ENCODE data around the gene RPS6KA2.
A peak's percentile ranks its signal among the peaks of the same experiment; 100 is the strongest.
"Not testable (repeated sequence)": the region's sequence is repeated elsewhere in the genome, so short reads cannot be mapped to it uniquely, and the experiment has no call there.

The RPS6KA2 gene

DNA sequence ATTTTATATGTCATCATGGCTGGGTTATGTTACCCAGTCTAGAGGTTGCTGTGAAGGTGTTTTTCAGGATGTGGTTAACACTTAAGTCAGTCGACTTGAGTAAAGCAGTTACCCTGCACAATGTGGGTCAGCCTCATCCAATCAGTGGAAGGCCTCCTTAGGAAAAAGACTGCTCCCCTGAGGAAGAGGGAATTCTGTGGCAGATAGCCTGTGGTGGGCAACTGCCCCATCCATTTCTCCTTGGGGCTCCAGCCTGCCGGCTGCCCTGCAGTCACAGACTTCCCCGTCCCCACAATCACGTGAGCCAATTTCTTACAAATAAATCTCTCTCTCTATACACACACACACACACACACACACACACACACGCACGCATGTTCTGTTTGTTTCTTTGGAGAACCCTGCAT is 209.8 kb downstream of the RPS6KA2 start:
- no peak for DNase-seq (ENCODE audit: low read depth, low spot score)
- H3K27ac ChIP-seq = no peak overlapping the region

DNA sequence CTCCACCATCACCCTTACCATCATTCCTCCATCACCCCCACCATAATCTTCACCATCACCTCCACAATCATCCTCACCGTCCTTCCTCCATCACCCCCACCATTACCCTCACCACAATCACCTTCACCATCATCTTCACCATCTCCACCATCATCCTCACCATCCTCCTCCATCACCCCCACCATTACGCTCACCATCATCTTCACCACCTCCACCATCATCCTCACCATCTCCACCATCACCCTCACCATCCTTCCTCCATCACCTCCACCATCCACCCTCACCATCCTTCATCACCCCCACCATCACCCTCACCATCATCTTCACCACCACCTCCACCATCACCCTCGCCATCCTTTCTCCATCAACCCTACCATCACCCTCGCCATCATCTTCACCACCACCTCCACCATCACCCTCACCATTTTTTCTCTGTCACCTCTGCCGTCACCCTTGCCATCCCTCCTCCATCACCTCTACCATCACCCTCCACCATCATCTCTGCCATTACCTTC is 211.2 kb downstream of the RPS6KA2 start:
- no peak for DNase-seq (ENCODE audit: low read depth, low spot score)
- no peak overlapping the region for H3K27ac ChIP-seq

GRCh38 chr6:166415306-166415705 is 211.7 kb downstream of the RPS6KA2 start:
- DNase-seq (ENCODE audit: low read depth, low spot score) = no peak
- H3K27ac ChIP-seq = no peak overlapping the region

DNA sequence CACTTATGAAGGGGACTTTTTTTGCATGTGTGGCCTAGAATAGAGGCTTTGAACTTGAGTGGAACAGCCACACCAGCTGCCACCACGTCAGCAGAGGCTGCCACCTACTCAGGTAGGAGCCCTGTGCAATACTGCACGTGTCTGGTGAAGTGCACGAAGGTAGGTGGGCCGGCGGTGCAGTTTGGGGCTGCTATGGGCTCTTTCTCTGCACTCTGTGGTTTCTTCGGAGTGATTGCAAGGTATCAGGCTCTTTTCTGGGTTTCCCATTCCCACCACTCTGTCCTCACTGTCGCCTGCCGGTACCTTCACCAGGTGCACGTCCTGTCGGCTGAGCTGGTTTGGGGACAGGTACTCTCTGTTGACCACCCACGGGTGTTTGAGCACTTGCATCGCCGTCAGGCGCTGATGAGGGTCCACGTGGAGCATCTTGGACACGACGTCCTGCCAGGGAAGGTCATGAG is 213.5 kb downstream of the RPS6KA2 start:
- no peak overlapping the region for H3K27ac ChIP-seq
- no peak for DNase-seq (ENCODE audit: low read depth, low spot score)

- DNase-seq (ENCODE audit: low read depth, low spot score) = no peak
- H3K27ac ChIP-seq = no peak overlapping the region
Measured at GRCh38 chr6:166412911-166413384, 214.1 kb downstream of the RPS6KA2 start.

GRCh38 chr6:166412156-166412910 is 214.7 kb downstream of the RPS6KA2 start:
- no peak overlapping the region for H3K27ac ChIP-seq
- no peak for DNase-seq (ENCODE audit: low read depth, low spot score)

- no peak for DNase-seq (ENCODE audit: low read depth, low spot score)
- no peak overlapping the region for H3K27ac ChIP-seq
Measured at GRCh38 chr6:166411721-166412151, 215.3 kb downstream of the RPS6KA2 start.

DNA sequence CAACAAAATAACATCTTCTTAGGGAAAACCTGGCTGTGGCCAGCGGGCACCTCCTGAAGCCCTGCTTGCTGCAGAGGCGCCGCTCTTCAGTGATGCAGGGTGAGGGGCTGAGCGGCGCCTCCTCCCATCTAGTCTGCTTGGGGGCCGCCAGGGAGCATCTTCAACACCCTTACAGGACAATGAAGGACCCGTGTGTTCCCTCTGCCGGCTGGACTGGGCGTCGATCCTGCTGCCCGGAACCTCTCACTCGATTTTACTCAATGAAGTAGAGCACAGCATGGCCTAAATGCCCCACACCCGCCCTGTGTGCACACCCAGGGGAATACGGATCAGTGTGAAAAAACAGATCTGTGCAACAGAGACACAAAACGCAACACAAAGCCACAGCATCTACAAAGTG is 215.8 kb downstream of the RPS6KA2 start:
- no peak for DNase-seq (ENCODE audit: low read depth, low spot score)
- no peak overlapping the region for H3K27ac ChIP-seq

DNA sequence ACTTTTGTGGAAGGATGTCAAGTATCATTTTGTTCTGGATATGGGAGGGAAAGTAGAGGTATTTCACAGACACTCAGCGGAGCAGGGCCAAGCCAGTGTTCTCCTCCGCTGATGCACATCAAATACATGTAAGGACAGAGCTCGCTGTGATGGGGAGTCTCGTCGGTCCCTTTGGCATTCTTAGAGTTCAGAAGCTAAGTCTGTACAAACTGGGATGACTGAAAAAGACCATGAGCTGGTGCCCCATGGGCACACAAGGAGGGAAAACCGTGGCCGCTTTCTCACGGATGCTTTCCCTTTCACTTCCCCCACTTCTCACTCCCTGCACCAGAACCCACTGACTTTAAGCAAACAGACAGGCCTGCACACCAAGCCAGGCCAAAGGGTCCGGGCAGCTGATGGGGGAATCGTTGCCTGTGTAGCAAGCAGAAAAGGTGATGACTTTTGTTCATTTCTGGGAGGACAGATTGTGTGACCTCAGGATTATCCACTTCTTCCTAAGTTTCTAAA is 216.6 kb downstream of the RPS6KA2 start:
- DNase-seq (ENCODE audit: low read depth, low spot score) = no peak
- H3K27ac ChIP-seq = no peak overlapping the region

DNA sequence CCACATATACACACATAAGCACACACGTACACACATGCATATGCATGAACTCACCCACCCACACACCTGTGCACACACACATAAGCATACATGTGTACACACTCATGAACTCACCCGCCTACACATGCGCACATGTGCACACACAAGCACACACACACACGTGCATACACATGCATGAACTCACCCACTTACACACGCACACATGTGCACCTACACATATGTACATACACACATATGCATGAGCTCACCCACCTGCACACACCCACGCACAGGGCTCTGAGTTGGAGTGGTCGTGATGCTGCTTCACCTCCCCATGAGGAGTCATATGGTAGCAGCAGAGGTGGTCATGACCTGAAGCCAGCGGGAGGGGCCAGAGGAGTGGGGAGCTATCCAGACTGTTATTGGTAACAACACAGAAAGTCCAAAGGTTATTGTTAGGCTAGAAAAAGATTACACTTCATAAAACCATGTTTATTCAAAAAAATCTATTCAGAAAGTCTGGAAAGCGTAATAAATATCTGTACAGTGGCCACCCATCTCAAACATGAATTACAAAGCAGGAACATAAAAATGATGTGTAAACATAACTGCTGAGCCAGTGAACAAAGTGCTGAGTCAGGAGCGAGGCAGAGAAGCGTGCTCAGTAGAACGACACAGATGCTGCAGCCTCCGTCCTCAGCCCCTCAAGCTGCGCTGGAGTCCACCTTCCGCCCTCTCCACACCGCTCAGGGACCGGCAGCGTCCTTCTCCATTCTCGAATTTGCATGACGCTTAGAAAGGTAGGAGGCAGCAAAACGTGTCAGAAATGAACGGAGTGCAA is 217.9 kb downstream of the RPS6KA2 start:
- DNase-seq (ENCODE audit: low read depth, low spot score) = no peak
- H3K27ac ChIP-seq = no peak overlapping the region

- DNase-seq (ENCODE audit: low read depth, low spot score) = no peak
- no peak overlapping the region for H3K27ac ChIP-seq
Measured at GRCh38 chr6:166406197-166406596, 220.9 kb downstream of the RPS6KA2 start.

DNA sequence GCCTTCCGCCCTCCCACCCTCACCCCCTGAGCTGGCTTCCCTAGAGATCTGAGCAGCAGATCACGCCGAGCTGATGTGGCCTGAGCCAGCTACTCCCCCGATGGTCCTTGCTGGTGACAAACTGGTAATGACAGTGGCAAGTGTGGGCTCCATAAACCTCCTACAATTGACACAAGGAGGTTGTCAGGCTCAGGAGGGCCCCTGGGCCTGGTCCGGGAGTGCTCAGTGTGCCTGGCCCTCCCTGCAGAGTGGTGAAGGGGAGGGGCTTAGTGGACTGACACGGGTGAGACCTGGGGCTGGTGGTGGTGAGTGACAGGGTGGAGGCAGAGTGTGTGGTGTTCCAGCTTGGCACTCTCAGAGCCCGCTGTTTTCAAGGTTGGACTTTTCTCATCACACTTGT is 221.7 kb downstream of the RPS6KA2 start:
- H3K27ac ChIP-seq = no peak overlapping the region
- no peak for DNase-seq (ENCODE audit: low read depth, low spot score)

- no peak overlapping the region for H3K27ac ChIP-seq
- DNase-seq (ENCODE audit: low read depth, low spot score) = no peak
Measured at GRCh38 chr6:166402582-166403277, 224.3 kb downstream of the RPS6KA2 start.

DNA sequence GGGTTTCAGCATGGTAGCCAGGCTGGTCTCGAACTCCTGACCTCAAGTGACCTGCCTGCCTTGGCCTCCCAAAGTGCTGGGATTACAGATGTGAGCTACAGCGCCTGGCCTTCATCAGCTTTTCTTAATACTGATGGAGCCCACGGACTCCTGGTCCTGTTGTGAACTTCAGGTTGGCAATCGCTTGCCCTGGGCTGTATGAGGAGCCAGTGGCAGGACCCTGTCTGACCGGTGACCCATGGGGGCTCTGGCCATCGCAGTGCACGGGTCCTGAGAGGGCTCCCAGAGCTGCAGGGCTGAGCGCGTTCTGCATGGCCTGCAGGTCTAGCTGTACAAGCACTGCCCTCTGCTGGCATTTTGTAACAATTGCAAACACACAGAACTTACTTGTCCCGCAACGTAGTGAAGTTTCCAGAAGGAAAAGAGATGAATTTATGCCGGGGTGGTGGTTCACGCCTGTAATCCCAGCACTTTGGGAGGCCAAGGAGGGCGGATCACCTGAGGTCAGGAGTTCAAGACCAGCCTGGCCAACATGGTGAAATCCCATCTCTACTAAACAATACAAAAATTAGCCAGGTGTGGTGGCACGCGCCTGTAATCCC is 226.3 kb downstream of the RPS6KA2 start:
- DNase-seq (ENCODE audit: low read depth, low spot score) = peak; percentile 8
- not testable (repeated sequence) for H3K27ac ChIP-seq

- H3K27ac ChIP-seq = no peak overlapping the region
- no peak for DNase-seq (ENCODE audit: low read depth, low spot score)
Measured at GRCh38 chr6:166400181-166400580, 226.9 kb downstream of the RPS6KA2 start.

DNA sequence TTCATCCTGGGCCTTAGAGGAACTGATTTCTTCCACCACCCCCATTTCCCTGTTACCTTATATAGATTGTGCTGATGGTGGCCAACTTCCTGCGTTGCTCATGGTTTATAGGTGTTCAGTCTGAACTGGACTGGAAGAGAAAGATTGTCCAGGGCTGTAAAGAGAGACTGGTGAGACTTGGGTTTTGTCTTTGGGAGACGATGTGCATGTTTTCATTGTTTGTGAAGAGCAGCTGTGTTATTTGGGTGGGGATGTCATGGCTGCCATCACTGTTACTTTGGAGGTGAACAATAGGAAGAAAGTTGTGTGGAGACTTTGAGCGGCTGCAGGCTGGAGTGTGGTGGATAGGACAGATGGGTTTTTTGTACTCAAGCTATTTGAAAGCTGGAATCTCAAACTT is 228.7 kb downstream of the RPS6KA2 start:
- DNase-seq (ENCODE audit: low read depth, low spot score) = no peak
- H3K27ac ChIP-seq = no peak overlapping the region

GRCh38 chr6:166397849-166398248 is 229.2 kb downstream of the RPS6KA2 start:
- H3K27ac ChIP-seq = no peak overlapping the region

DNA sequence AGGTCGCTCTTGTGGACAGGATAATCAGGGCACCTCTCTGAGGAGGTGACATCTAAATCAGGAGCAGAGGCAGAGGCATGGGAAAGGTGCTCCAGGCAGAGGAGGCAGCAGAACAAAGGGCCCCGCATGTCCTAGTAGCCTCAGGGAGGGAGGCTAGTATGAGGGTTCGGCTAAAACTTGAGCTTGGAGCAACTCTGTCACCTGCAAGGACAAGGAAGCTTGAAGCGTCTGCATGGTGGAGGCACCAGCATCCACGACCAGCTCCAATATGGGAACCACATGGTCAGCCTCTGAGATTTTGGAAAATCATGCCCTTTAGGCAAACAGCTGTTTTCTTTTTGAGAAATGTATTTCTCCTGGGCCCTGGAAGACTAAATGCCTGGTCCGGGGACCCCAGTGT is 231.3 kb downstream of the RPS6KA2 start:
- no peak overlapping the region for H3K27ac ChIP-seq
- DNase-seq (ENCODE audit: low read depth, low spot score) = no peak

More at GRCh38 chr6:166397849-166398248, 229.2 kb downstream of the RPS6KA2 start:
- no peak for DNase-seq (ENCODE audit: low read depth, low spot score)

GRCh38 chr6:166395351-166395750 is 231.7 kb downstream of the RPS6KA2 start:
- DNase-seq (ENCODE audit: low read depth, low spot score) = no peak
- no peak overlapping the region for H3K27ac ChIP-seq

Data from epithelial cell of prostate (primary cell).